A549 treated with RU486 at 1 μM for 4 hours (cell line): ENCODE data around the gene CCZ1B. TPM values are rescaled to one million over a fixed set of nuclear protein-coding genes. Genes with fewer than 3 reads are reported as not detected.

Experiments used
- total RNA-seq: library from RNA; stranded (reverse); fragments of 200-300 nt; extraction: Qiagen RNA extraction; gene quantifications from 5 replicates; pipeline ENCODE4 v1.2.3, GENCODE V29; 2022; ENCODE audit warnings: low read depth

CCZ1B gene
- 21.9 to 47.9 TPM (median 25.7 TPM) in 5 replicates for total RNA-seq

DNA sequence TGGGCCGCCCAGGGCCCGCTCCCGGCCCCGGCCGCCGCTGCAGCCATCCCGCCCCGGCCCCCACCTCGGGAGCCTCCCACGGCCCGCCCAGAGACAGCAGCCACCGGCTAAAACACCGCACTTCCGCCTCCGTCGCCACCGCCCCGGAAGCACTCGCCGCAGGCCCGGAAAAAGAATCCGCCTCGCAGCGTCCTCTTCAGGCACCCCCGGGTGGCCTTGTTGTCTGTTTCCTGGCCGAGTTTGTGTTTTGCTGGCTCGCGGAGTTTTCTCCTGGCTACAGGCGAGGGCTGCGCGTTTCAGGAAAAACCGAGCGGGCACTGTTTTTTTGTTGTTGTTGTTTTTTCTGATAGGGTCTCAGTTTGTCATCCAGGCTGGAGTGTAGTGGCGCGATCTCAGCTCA lies at the start of gene CCZ1B:
Gene CCZ1B, minus strand, starts transcription at position 125 of the 400 bp plus-strand sequence. Its CDS starts 78 bp downstream, at position 47.

DNA sequence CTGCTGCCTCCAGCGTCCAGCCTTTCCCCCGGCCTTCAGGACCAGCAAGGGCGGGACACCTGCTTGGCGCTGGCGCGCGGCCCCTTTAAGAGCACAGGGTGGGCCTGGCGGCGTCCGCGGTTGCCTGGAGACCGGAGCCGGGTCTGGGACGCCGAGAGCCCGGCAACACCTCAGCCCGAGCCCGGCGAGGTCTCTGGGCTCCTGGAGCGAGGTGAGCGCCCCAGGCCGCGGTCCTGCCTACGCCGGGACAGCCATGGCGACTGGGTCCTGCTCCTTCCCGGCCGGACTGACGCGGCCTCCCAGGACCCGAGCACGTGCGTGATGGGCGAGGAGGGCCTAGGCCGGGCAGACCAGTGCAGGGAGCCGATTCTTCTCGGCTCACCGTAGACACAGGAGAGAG lies 72.1 kb downstream of the CCZ1B start, which contains the start of gene RSPH10B2:
Gene RSPH10B2, plus strand, starts transcription at position 140 of the 400 bp plus-strand sequence. CDS start 3,575 bp downstream, outside the sequence.

Other genes starting within 250 kb of the CCZ1B start
- 46.9 to 61.0 TPM (median 47.5 TPM) in 5 replicates for gene ZDHHC4, start 248.8 kb downstream of the CCZ1B start, total RNA-seq
- gene INTS15, start 236.3 kb downstream of the CCZ1B start, total RNA-seq: 20.5 to 28.9 TPM (median 25.1 TPM) in 5 replicates
- 1.8 to 2.9 TPM (median 2.3 TPM) in 5 replicates for gene ZNF853, start 210.7 kb downstream of the CCZ1B start, total RNA-seq
- gene ZNF316, start 189.0 kb downstream of the CCZ1B start, total RNA-seq: 8.5 to 15.7 TPM (median 14.6 TPM) in 5 replicates
- 5.8 to 12.8 TPM (median 10.9 TPM) in 5 replicates for gene ZNF12, start 119.3 kb downstream of the CCZ1B start, total RNA-seq
- 0.15 to 0.16 TPM in 2 of 5 replicates, not detected in the others for gene RSPH10B2, start 72.2 kb downstream of the CCZ1B start, total RNA-seq